Activated T-helper 1 cell treated with anti-CD3 and anti-CD28 coated beads, Interleukin-2, amount 50 U/mL, for 16 hours (primary cell): ENCODE data around the gene KRTAP10-11.
"Not testable (repeated sequence)": the region's sequence is repeated elsewhere in the genome, so short reads cannot be mapped to it uniquely, and the experiment has no call there.

Experiments used
- DNase-seq, 2 donors: peaks; one replicate each; pipeline ENCODE4 v3.0.0-alpha.2; 2020; ENCODE audit warnings: low read depth in 1 of 2, low spot score in 1 of 2

Gene KRTAP10-11

DNA sequence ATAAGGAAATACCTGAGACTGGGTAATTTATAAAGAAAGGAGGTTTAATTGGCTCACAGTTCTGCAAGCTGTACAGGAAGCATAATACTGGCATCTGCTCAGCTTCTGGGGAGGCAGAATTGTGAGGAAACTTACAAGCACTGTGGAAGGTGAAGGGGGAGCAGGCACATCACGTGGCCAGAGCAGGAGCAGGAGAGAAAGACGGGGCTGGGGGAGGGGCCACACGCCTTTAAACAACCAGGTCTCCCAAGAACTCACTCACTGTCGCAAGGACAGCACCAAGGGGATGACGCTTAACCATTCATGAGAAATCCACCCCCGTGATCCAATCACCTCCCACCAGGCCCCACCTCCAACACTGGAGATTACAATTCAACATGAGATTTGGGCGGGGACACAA lies 15.4 kb downstream of the KRTAP10-11 start:
- DNase-seq: not testable (repeated sequence)

GRCh38 chr21:44664691-44665090 lies 18.5 kb downstream of the KRTAP10-11 start:
- no peak for DNase-seq

GRCh38 chr21:44666401-44667320 lies 20.4 kb downstream of the KRTAP10-11 start, which contains the start of gene KRTAP12-2:
KRTAP12-2 (minus strand) TSS chr21:44666927; CDS start chr21:44666886, 41 bp downstream.
- DNase-seq: no peak

GRCh38 chr21:44667612-44668011 lies 21.4 kb downstream of the KRTAP10-11 start:
- no peak for DNase-seq

DNA sequence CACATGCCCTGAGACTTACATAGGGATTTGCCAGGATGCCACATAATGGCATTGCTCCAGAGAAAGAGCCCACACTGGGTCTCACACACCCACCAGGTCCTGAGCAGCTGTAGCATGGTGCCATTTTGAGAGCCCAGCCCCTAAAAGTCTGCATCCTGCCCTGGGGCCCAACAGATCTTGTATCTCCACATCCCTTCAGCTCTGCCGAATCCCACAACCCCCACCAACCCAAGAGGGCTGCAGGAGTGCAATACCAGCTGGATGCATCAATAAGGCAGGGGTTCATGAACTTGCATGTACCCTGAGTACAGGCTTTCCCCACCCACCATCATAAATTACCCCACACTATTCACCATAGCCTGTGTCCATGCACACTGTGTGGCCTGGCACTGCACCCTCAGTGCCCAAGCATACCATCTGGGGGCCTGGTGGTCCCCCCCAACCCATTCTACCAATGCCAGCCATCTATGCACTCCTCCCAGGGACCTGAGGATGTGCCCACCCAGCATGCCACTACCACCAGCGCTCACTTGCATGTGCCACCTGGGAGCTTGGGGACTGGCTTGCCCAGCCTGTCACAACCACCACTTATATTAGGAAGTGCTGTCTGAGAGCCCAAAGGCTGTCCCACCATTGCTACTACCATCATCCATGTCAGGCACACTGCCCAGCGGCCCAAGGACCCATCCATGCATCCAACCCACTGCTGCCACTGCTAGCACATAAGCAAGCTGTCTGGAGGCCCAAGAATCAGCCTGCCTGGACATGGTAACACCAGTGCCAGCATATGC lies 24.6 kb downstream of the KRTAP10-11 start:
- no peak for DNase-seq

DNA sequence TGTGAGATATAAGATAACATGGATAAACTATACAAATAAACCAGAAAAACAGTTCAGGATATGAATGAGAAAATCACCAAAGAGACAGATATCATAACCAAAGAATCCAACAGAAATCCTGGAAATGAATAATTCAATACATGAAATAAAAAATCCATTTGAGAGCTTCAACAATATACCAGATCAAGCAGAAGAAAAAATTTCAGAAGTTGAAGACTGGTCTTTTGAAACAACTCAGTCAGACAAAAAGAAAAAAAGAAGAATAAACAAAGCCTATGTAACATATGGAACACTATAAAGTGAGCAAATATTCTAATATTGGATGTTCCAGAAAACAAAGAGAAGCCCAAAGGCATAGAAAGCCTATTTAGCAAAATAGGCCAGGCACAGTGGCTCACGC lies 25.7 kb downstream of the KRTAP10-11 start:
- no peak for DNase-seq

DNA sequence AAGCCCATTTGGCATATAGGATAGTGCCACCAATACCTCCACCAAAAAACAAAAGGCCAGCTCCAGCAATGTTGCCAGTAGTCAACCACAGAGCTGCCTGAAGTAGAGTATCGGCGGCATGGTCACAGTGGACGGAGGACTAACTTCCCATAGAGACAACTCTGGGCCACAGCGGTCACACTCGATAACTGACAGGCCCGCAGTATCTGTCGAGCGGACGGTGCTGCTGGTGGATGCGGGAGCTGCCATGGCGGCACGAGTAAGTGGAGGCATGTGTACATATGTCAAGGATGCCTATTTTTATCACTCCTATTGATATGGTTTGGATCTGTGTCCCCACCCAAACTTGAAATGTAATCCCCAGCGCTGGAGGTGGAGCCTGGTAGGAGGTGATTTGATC lies 31.7 kb downstream of the KRTAP10-11 start:
- DNase-seq: no peak

GRCh38 chr21:44681152-44681551 lies 34.9 kb downstream of the KRTAP10-11 start:
- no peak for DNase-seq

GRCh38 chr21:44681861-44682579 lies 35.8 kb downstream of the KRTAP10-11 start, which contains the start of gene KRTAP12-1:
KRTAP12-1 (minus strand) TSS chr21:44682163; CDS start chr21:44682123, 40 bp downstream.
- no peak for DNase-seq

- no peak for DNase-seq
Observed at GRCh38 chr21:44682580-44683151, 36.5 kb downstream of the KRTAP10-11 start.

DNA sequence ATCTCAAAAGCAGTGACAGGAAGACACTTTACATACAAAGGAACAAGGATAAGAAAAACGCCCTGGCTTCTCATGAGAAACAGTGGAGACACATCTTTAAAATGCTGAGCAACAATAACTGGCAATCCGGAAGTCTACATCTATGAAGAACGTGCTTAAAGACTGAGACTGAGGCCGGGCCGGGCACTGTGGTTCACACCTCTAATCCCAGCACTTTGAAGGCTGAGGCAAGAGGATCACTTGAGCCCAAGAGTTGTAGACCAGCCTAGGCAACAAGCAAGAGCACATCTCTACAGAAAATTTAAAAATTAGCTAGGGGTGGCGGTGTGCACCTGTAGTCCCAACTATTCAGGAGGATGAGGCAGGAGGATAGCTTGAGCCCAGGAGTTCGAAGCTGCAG lies 37.9 kb downstream of the KRTAP10-11 start:
- DNase-seq: no peak

DNA sequence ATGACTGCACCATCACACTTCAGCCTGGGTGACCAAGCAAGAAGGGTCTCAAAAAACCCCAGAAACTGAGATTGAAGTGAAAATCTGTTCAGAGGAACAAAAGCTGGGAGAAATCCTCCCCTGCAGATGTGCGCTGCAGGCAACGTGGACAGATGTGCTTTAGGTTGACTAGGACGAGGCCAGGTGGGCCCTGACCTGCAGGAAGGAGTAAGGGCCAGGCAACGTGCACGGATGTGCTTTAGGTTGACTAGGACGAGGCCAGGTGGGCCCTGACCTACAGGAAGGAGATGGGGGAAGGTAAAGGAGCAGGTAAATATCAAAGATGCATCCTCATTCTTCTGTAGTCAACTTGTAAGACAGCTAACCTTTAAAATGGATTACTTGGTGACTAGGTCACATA lies 38.3 kb downstream of the KRTAP10-11 start:
- DNase-seq: no peak

DNA sequence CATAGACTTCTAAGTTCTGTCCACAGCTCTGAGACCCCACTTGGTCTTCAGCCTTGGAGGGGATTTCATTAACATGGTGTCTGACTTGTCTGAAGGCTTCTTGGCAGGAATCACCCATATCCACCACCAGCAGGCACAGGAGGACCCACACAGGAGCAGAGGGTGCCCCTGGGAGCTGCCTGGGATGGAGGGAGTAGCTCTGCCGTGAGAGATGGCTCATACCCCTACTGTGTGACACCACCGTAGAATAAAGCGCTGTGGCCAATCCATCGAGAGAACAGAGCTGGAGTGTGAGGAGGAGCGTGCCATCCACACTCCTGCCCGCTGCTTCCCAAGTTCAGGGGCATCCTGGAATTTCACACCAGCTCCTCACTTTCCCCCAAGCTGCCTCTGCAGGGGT lies 38.8 kb downstream of the KRTAP10-11 start:
- not testable (repeated sequence) for DNase-seq

DNA sequence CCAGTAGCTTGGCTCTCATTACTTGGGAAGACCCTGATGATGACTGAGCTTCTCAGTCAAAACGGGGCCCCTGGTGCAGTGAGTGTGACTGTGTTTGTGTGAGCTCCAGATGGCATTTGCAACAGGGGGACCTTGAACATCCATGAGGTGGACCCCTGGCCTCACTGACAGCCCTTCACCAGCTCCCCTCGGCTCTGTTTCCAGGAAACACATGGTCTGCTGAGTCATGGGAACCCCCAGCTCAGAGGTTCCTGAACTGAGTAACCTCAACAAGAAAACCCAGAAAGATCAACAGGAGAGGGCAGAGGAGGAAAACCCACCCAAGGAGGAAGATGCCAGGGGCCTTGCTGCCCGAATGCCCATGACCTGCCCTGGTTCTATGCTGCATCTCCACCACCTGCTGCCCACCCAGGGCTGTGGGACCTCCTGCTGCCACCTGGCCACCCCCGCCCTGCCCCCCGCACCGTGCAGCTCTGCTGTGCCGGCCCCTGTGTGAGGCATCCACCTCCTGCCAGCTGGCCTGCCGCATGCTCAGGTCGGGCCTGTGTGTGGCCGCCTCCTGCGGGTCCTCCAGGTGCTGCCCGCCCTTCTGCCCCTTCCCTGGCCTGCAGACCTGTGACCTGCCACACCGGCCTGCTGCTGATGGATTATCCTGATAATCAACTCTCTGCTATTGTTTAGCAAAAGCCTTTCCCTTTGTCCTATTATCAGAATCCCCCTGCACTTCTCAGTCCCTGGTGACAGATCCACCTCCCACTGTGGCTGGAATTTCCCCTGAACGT lies 40.0 kb downstream of the KRTAP10-11 start:
- no peak for DNase-seq

DNA sequence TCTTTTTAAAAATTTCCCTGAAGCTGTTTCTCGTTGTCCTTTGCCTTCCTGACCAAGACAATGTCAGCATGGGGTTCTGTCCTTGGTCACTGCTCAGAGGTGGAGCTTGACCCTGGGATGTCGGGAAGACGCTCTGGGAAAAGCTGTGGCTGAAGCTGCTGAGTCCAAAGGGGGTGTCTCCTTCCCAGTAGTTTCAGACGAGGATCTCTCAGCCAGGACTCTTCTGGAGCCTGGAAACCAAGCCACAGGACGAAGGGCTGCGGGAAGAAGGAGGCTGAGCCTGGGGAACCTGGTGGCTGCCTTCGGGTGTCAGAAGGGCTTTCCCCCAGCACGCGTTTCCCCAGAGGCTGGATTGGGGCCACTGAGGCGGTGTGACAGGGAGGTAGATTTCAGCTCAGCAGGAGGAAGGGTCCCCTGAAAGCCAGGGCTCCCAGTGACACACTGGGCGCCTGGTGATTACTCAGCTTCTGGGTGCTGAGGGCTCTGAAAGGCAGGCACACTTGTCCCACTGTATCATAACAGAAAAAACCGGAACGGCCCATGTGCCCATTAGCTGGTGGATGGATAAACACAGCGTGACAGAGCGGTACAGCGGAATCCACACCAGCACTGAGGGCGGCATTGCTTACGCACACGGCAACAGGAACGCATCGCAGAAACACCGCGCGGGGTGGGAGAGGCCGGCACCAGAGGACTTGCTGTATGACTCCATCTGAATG lies 40.8 kb downstream of the KRTAP10-11 start:
- DNase-seq: no peak

GRCh38 chr21:44687671-44688070 lies 41.5 kb downstream of the KRTAP10-11 start:
- no peak for DNase-seq

DNA sequence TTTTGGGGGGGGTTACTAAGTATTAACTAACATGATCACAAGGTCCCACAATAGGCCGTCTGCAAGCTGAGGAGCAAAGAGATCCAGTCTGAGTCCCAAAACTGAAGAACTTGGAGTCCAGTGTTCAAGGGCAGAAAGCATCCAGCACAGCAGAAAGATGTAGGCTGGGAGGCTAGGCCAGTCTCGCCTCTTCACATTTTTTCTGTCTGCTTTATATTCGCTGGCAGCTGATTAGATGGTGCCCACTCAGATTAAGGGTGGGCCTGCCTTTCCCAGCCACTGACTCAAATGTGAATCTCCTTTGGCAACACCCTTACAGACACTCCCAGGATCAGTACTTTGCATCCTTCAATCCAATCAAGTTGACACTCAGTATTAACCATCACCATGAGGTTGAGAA lies 43.5 kb downstream of the KRTAP10-11 start:
- not testable (repeated sequence) for DNase-seq

GRCh38 chr21:44691686-44692085 lies 45.5 kb downstream of the KRTAP10-11 start:
- no peak for DNase-seq

GRCh38 chr21:44692798-44693512 lies 46.7 kb downstream of the KRTAP10-11 start:
- no peak for DNase-seq
